Endothelial cell of umbilical vein (primary cell): ENCODE measurements around the gene NUDT16L1. TPM values are rescaled to one million over a fixed set of nuclear protein-coding genes. Genes with fewer than 3 reads are reported as not detected.

Experiments
- BruUV-seq: library from RNA; stranded (reverse); fragments of 400-500 nt; replicated peaks from 2 replicates; lab custom pipeline; 2021; lab: Mats Ljungman, UMichigan
- CTCF ChIA-PET: fragments of 300-600, 350-600 bp; sonication (Branson Sonifier 250); formaldehyde crosslinking; loops from one replicate; lab custom pipeline; 2021; ENCODE audit warnings: antibody characterized with exemption, inconsistent platforms; lab: Charles Lee
- POLR2A ChIA-PET: fragments of 300-600, 350-600 bp; sonication (Branson Sonifier 250); formaldehyde crosslinking; loops from one replicate; lab custom pipeline; 2021; ENCODE audit warnings: antibody characterized with exemption, inconsistent platforms; lab: Charles Lee
- DNase-seq: peaks from one replicate; pipeline ENCODE4 v3.0.0-alpha.2; 2011; ENCODE audit warnings: low read depth, low spot score
- FAIRE-seq: peaks from 2 replicates; lab custom pipeline; 2011; peaks lifted over from hg19 to GRCh38; lab: Jason Lieb, UNC
- H2AFZ ChIP-seq: 2 replicates; pipeline ENCODE4 v1.6.0; 2012; ENCODE audit warnings: low read depth, low read length, control low read depth, inconsistent platforms
- H3K27ac ChIP-seq: 2 replicates; pipeline ENCODE4 v1.5.1; 2011; ENCODE audit warnings: low read depth, mild to moderate bottlenecking, control low read depth, low read length, moderate library complexity; ENCODE audit not compliant: insufficient read depth
- H3K27me3 ChIP-seq, 2 experiments: 2 replicates each; pipeline versions ENCODE4 v1.6.0 to v1.6.1; 2011; ENCODE audit warnings: low read length in 2 of 2, mixed read lengths in 1 of 2; ENCODE audit not compliant: control insufficient read depth in 2 of 2, insufficient read depth in 2 of 2
- H3K36me3 ChIP-seq, 2 experiments: 2 replicates in 1 of 2; 3 replicates in 1 of 2; pipeline ENCODE4 v1.5.1; 2011; ENCODE audit warnings: low read length in 2 of 2, mild to moderate bottlenecking in 1 of 2, moderate library complexity in 1 of 2; ENCODE audit not compliant: control insufficient read depth in 2 of 2, insufficient read depth in 2 of 2; ENCODE audit errors: extremely low read depth in 1 of 2
- H3K4me1 ChIP-seq: 3 replicates; pipeline ENCODE4 v1.5.1; 2011; ENCODE audit warnings: mild to moderate bottlenecking, low read length; ENCODE audit not compliant: control insufficient read depth, insufficient read depth; ENCODE audit errors: extremely low read depth
- H3K4me2 ChIP-seq: 2 replicates; pipeline ENCODE4 v1.6.1; 2011; ENCODE audit warnings: low read length, control low read depth, mixed read lengths; ENCODE audit not compliant: insufficient read depth
- H3K4me3 ChIP-seq, 3 experiments: fragments of 200-600 bp in 1 of 3; sonication (generic), shearing (Covaris generic) in 1 of 3; replicated peaks in 1 of 3; 2 replicates each; pipeline ENCODE4 v1.5.1; 2011 to 2016; ENCODE audit warnings: control low read depth in 3 of 3, low read length in 3 of 3, mild to moderate bottlenecking in 2 of 3, inconsistent platforms in 1 of 3, low read depth in 1 of 3, moderate library complexity in 1 of 3; ENCODE audit not compliant: insufficient read depth in 1 of 3
- H3K79me2 ChIP-seq: 2 replicates; pipeline ENCODE4 v1.6.0; 2012; ENCODE audit warnings: low read length, inconsistent platforms; ENCODE audit not compliant: control insufficient read depth, insufficient read depth
- H3K9ac ChIP-seq: replicated peaks from 2 replicates; pipeline ENCODE3; 2011; ENCODE audit warnings: low read length, control low read depth; ENCODE audit not compliant: insufficient read depth; ENCODE audit errors: extremely low read depth
- H3K9me1 ChIP-seq: replicated peaks from 3 replicates; pipeline ENCODE4 v1.6.0; 2011; ENCODE audit warnings: mild to moderate bottlenecking, low read length; ENCODE audit not compliant: control insufficient read depth, insufficient read depth; ENCODE audit errors: extremely low read depth
- H3K9me3 ChIP-seq: replicated peaks from 2 replicates; pipeline ENCODE4 v1.5.1; 2012; ENCODE audit warnings: low read length, inconsistent platforms; ENCODE audit not compliant: control insufficient read depth, insufficient read depth
- H4K20me1 ChIP-seq: replicated peaks from 2 replicates; pipeline ENCODE3; 2011; ENCODE audit warnings: mild to moderate bottlenecking, low read length; ENCODE audit not compliant: control insufficient read depth, insufficient read depth; ENCODE audit errors: extremely low read depth
- CTCF ChIP-seq, 2 donors: IDR thresholded peaks; 1 replicate in 1 of 2; 2 replicates in 1 of 2; pipeline ENCODE4 v1.5.1; 2011; ENCODE audit warnings: low read length in 2 of 2, mild to moderate bottlenecking in 2 of 2, moderate library complexity in 2 of 2, control low read depth in 1 of 2, inconsistent platforms in 1 of 2, low read depth in 1 of 2; ENCODE audit not compliant: insufficient read depth in 1 of 2; ENCODE audit errors: extremely low read depth in 1 of 2
- EZH2 ChIP-seq: IDR thresholded peaks from 2 replicates; pipeline ENCODE4 v1.6.1; 2012; ENCODE audit warnings: borderline replicate concordance, low read depth, mild to moderate bottlenecking, moderate library complexity, low read length, inconsistent platforms; ENCODE audit not compliant: severe bottlenecking
- JUN ChIP-seq: IDR thresholded peaks from 2 replicates; pipeline ENCODE4 v1.6.1; 2011; ENCODE audit warnings: borderline replicate concordance, low read depth; ENCODE audit not compliant: insufficient read length, insufficient read depth
- MAX ChIP-seq: IDR thresholded peaks from 2 replicates; pipeline ENCODE4 v1.6.1; 2011; ENCODE audit not compliant: insufficient read depth, insufficient read length
- MYC ChIP-seq: IDR thresholded peaks from one replicate; pipeline ENCODE4 v1.6.1; 2011; ENCODE audit warnings: mild to moderate bottlenecking, low read depth, low read length
- POLR2A ChIP-seq: IDR thresholded peaks from 2 replicates; pipeline ENCODE4 v1.6.1; 2012; ENCODE audit warnings: low read depth, mild to moderate bottlenecking, control low read depth, low read length
- POLR2AphosphoS5 ChIP-seq: IDR thresholded peaks from 2 replicates; pipeline ENCODE4 v1.6.1; 2012; ENCODE audit warnings: low read depth, mild to moderate bottlenecking, control low read depth, low read length, moderate library complexity; ENCODE audit not compliant: insufficient read depth
- dilution Hi-C: fragments of 300-500 bp; cut with MboI; formaldehyde crosslinking; loops from one replicate; pipeline ENCODE4 v1.15.0; 2019; ENCODE audit warnings: low sequenced_read_pairs; ENCODE audit not compliant: extremely low pct_ligation_motif_present
- intact Hi-C: fragments of 100-400 bp; cut with micrococcal nuclease; formaldehyde crosslinking; loops from one replicate; pipeline ENCODE4 v1.10.0; 2022
- polyA plus RNA-seq, 4 experiments: library from polyadenylated mRNA; depleted of rRNA in 3 of 4; stranded (reverse) in 3 of 4; unstranded in 1 of 4; fragments of >200 nt; gene quantifications; 2 replicates each; pipeline versions ENCODE4 v1.2.1 to v1.2.3, GENCODE V29; 2011 to 2012; ENCODE audit warnings: missing spikeins in 1 of 4
- total RNA-seq: library from RNA; stranded (reverse); gene quantifications from 2 replicates; pipeline ENCODE4 v1.2.3, GENCODE V29; 2021

NUDT16L1 gene
- total and polyA plus RNA-seq, 2 donors (not counting 3 experiments of a cell fraction or from before 2014, with no cell fraction given), result 24.7 to 53.1 TPM

- POLR2A ChIA-PET, result no interaction called here
- no peak overlapping the region for H3K4me2 ChIP-seq
- dilution Hi-C loops, result no loop called here
These were observed 26.7 kb upstream of the NUDT16L1 start for GRCh38 chr16:4666537-4667202.

More at GRCh38 chr16:4666537-4667202, 26.7 kb upstream of the NUDT16L1 start:
- Histone ChIP-seq H3K4me1 (no peaks in the 10 kb centered on the region), H3K9ac (no peak overlapping the region), H2AFZ (no peak overlapping the region), H3K79me2 (no peaks in the 10 kb centered on the region), H3K36me3 (peaks cover 0 to 39% of the 10 kb centered on the region in 2 experiments), H3K27me3 (no peaks in the 10 kb centered on the region), H3K9me3 (no peaks in the 10 kb centered on the region), H4K20me1 (no peaks in the 10 kb centered on the region), H3K9me1 (no peaks in the 10 kb centered on the region), H3K27ac (no peak overlapping the region), H3K4me3 (no peak overlapping the region)
- FAIRE-seq (no peak), DNase-seq (no peak)
- intact Hi-C loops, result no loop called here
- no TSS peak for BruUV-seq
- CTCF ChIA-PET, result no interaction called here
- TF ChIP-seq CTCF (IDR thresholded peaks at IDR 0.05; ENCODE audit: extremely low read depth in 1 of 2, insufficient read depth in 1 of 2, low read depth in 1 of 2, low read length in 2 of 2) (no peak), JUN (no peak), POLR2AphosphoS5 (no peak), POLR2A (no peak), MYC (no peak), MAX (no peak), EZH2 (no peak)
